Hindlimb muscle (tissue), 1 donor: Measurements from ENCODE around the gene RAB21. TPM values are rescaled to one million over a fixed set of nuclear protein-coding genes. Genes with fewer than 3 reads are reported as not detected.
"Not testable (repeated sequence)": the region's sequence is repeated elsewhere in the genome, so short reads cannot be mapped to it uniquely, and the experiment has no call there.

Experiments
- DNase-seq: peaks from one replicate; pipeline ENCODE4 v3.0.0-alpha.2; 2013
- polyA plus RNA-seq: library from polyadenylated mRNA; unstranded; fragments of 120-200 nt; gene quantifications from one replicate; pipeline ENCODE4 v1.2.1, GENCODE V29; 2013; ENCODE audit not compliant: insufficient read length

RAB21 gene
- polyA plus RNA-seq, 1 donor: 37.6 TPM

GRCh38 chr12:71799106-71799505 is 44.4 kb downstream of the RAB21 start:
- no peak for DNase-seq

DNA sequence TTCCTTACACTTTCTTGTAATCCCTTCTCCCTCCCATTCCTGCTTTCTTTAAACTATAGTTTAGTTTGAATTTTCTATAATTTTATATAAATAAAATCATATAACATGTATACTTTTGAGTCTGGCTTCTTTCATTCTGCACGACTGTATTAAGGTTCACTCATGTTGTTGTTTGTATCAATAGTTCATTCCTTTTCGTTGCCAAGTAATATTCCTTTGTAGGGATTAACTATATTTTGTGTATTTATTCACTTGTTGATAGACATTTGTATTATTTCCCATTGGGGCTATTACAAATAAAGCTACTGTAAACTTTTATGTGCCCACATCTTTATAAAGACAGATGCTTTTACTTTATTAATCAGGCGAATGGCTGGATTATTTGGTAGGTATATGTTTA is 45.5 kb downstream of the RAB21 start:
- no peak for DNase-seq

GRCh38 chr12:71804505-71804904 is 49.8 kb downstream of the RAB21 start:
- no peak for DNase-seq

- DNase-seq: no peak
These were observed 56.3 kb downstream of the RAB21 start for GRCh38 chr12:71810921-71811320.

GRCh38 chr12:71815242-71815641 is 60.6 kb downstream of the RAB21 start:
- DNase-seq: not testable (repeated sequence)

- not testable (repeated sequence) for DNase-seq
These were observed 67.4 kb downstream of the RAB21 start for GRCh38 chr12:71822088-71822487.

DNA sequence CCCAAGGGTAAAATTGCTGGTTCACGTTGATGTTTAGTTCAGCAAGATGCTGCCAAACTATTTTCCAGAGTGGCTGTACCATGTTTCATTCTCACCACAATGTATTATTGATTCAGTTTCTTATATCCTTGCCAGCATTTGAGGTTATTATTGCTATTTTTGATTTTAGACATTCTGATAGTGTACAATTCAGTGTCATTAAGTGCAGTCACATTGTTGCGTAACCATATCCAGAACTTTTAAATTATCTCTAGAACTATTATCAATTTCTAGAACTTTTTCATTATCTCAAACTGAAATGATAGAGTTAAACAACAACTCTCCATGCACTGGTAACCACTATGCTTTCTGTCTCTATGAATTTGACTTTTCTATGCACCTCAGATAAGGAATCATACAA is 74.2 kb downstream of the RAB21 start:
- no peak for DNase-seq

- no peak for DNase-seq
These were observed 82.7 kb downstream of the RAB21 start for GRCh38 chr12:71837356-71837755.

DNA sequence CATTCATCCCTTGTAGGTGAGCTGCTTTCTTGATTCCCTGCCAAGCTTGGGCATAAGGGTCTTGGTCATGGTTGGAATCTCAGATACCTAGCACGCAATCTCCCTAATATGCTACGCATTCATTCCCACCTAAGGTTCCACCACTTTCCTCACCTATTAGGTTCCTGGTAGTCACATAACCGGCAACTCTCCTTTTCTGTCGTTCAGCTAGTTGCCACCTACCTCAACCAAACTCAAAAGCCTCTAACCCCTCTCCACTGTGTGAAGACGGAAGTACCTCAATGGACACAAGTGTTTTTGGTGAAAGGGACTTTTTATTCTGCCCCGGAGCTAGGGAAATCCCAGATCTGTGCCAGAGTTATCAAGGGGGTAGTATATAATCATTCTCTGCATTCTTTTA is 83.6 kb downstream of the RAB21 start:
- no peak for DNase-seq

DNA sequence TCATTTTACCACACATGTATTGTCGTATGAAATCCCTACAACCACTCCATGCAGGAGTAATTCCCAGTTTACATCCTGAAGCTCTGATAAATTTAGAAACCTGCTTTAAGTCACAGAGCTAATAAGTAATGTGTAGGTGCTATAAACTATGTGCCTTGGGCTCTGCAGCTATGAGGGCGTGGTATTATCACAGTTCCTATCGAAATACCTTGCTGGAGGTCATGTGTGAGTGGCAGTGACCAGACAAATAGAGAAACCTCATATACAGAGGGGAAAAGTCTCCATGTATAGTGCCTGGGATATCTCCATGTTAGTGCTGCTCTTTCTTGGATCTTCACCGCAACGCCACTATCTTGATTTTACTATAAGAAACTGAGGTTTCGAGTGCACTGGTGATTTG is 84.0 kb downstream of the RAB21 start:
- no peak for DNase-seq

DNA sequence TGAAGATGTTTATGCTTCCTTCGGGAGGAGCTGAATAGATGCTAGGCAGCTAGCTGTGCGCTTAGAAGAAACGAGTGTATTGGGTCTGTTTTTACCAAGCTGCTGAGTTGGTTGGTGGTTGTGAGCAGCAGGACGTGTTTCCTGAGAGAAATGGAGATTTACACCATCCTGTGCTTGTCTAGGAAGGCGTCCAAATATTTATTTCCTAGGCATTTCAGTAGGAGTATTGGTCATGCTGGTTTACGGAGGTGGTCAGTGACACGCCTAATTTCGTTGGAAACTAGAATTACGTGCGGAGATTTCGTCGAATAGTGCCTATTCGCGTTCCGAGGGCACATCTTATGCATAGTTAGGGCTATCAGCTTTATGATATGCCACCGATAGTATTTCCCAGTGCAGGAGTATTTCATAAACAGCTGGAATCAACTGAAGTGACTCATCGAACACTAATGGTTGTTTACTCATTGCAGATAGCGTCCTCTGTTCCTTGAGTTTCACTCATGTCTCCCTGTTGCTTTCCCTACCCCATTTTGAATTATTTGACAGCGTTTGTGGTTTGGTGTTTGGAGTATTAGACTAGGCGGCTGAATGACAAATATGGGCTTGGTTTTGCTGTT is 85.7 kb downstream of the RAB21 start:
- peak; percentile 32 for DNase-seq

- no peak for DNase-seq
These were observed 91.8 kb downstream of the RAB21 start for GRCh38 chr12:71846322-71846940.

GRCh38 chr12:71848212-71848611 is 93.5 kb downstream of the RAB21 start:
- no peak for DNase-seq

DNA sequence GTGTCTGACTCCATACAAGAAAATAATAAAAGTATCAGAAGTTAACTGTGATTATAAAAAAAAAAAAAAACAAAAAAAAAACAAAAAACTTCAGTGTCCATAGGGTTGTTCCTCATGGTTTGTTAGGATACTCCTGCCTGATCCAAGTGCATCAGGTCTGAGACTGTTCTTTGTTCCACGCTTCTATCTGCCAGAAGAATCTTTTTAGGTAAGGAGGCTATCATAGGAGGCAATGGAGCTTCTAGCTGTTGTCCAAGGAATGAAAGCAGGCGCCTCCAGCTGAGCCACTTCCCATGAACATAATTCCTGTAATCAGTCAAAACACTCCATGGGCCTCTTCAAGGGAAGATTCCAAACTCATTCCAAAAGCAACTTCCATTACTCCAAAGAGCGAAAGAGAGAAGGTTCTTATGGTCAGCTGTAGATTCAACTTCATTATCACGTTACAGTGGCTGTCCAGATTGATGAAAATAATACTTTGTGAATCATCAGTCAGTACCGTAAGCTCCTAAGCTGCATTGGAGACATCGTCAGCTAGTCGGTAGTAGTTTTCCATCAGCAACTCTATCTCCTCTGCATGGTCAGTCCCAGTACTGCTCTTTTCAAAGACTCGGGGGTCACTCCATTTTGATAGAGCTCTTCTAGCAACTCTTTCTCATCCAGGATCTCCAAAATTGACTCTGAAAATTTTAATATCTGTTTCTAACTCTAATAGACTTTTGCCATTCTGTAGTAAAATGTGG is 94.6 kb downstream of the RAB21 start:
- no peak for DNase-seq

Other genes with a start within 250 kb of the RAB21 start
- 35.6 TPM for gene ZFC3H1, start 91.0 kb upstream of the RAB21 start, polyA plus RNA-seq
- 9.1 TPM for gene THAP2, start 90.6 kb upstream of the RAB21 start, polyA plus RNA-seq
- gene TMEM19, start 68.8 kb upstream of the RAB21 start, polyA plus RNA-seq: 34.6 TPM
- 25.5 TPM for gene TBC1D15, start 84.9 kb downstream of the RAB21 start, polyA plus RNA-seq
- not detected for gene TPH2, start 184.0 kb downstream of the RAB21 start, polyA plus RNA-seq